HFFc6 (cell line): ENCODE measurements around the gene SH3RF3. TPM values are rescaled to one million over a fixed set of nuclear protein-coding genes. Genes with fewer than 3 reads are reported as not detected.

Experiments
- DNase-seq: peaks from one replicate; pipeline ENCODE4 v3.0.0-alpha.2; 2018
- H3K27ac Mint-ChIP-seq: 2 replicates; pipeline ENCODE4 v1.8.0; 2020; ENCODE audit warnings: mild to moderate bottlenecking, mixed read lengths
- H3K27me3 Mint-ChIP-seq: 2 replicates; pipeline ENCODE4 v1.8.0; 2021; ENCODE audit warnings: mild to moderate bottlenecking, moderate library complexity, mixed read lengths; ENCODE audit not compliant: insufficient read depth
- H3K36me3 Mint-ChIP-seq: 2 replicates; pipeline ENCODE4 v1.8.0; 2021; ENCODE audit warnings: low read depth, mixed read lengths
- H3K4me1 Mint-ChIP-seq: 2 replicates; pipeline ENCODE4 v1.8.0; 2020; ENCODE audit warnings: low read depth, mixed read lengths
- H3K4me3 Mint-ChIP-seq: 2 replicates; pipeline ENCODE4 v1.8.0; 2020; ENCODE audit warnings: mild to moderate bottlenecking, moderate library complexity, mixed read lengths
- H3K9me3 Mint-ChIP-seq: 2 replicates; pipeline ENCODE4 v1.8.0; 2020; ENCODE audit warnings: mild to moderate bottlenecking, mixed read lengths
- CTCF ChIP-seq: fragments of 200-600 bp; sonication (generic); IDR thresholded peaks from 2 replicates; pipeline ENCODE4 v1.5.0; 2021; ENCODE audit warnings: antibody characterized with exemption, mild to moderate bottlenecking
- total RNA-seq, 6 experiments: library from RNA; stranded (reverse); fragmentation: NEBNext Ultra II Directional; extraction: Animal tissue kit (Norgen Biotek cat#: 25700); gene quantifications; 2 replicates in 1 of 6; 3 replicates in 5 of 6; pipeline ENCODE4 v1.2.3, GENCODE V29; 2021

SH3RF3 gene
- total RNA-seq, 6 experiments from 2014 or later = 2.4 to 4.4 (median 3.7) TPM

- no peaks in the 10 kb centered on the region for H3K4me1 Mint-ChIP-seq
- no peaks in the 10 kb centered on the region for H3K36me3 Mint-ChIP-seq
- H3K9me3 Mint-ChIP-seq = no peaks in the 10 kb centered on the region
- peak; percentile 45 for TF ChIP-seq CTCF
- DNase-seq = no peak
- H3K27ac Mint-ChIP-seq = no peak overlapping the region
- H3K4me3 Mint-ChIP-seq = no peak overlapping the region
- H3K27me3 Mint-ChIP-seq = peaks cover 14% of the 10 kb centered on the region
Measured at GRCh38 chr2:109396202-109397180, 267.5 kb downstream of the SH3RF3 start.

GRCh38 chr2:109397893-109398292 lies 268.9 kb downstream of the SH3RF3 start:
- no peak overlapping the region for H3K4me3 Mint-ChIP-seq
- H3K27ac Mint-ChIP-seq = no peak overlapping the region
- H3K36me3 Mint-ChIP-seq = no peaks in the 10 kb centered on the region
- no peak for DNase-seq
- no peaks in the 10 kb centered on the region for H3K9me3 Mint-ChIP-seq
- H3K4me1 Mint-ChIP-seq = no peaks in the 10 kb centered on the region
- no peak for TF ChIP-seq CTCF
- peaks cover 11% of the 10 kb centered on the region for H3K27me3 Mint-ChIP-seq

- Mint-ChIP-seq H3K4me1 (peaks cover 1% of the 10 kb centered on the region), H3K4me3 (no peak overlapping the region), H3K9me3 (no peaks in the 10 kb centered on the region), H3K36me3 (no peaks in the 10 kb centered on the region), H3K27ac (no peak overlapping the region), H3K27me3 (peaks cover 10% of the 10 kb centered on the region)
- no peak for TF ChIP-seq CTCF
- no peak for DNase-seq
Measured at GRCh38 chr2:109398366-109399015, 269.5 kb downstream of the SH3RF3 start.

- H3K4me1 Mint-ChIP-seq = peaks cover 7% of the 10 kb centered on the region
- H3K27me3 Mint-ChIP-seq = peaks cover 10% of the 10 kb centered on the region
- no peak overlapping the region for H3K27ac Mint-ChIP-seq
- TF ChIP-seq CTCF = no peak
- no peaks in the 10 kb centered on the region for H3K9me3 Mint-ChIP-seq
- H3K36me3 Mint-ChIP-seq = no peaks in the 10 kb centered on the region
- H3K4me3 Mint-ChIP-seq = no peak overlapping the region
- no peak for DNase-seq
Measured at GRCh38 chr2:109399066-109399465, 270.1 kb downstream of the SH3RF3 start.

- H3K27me3 Mint-ChIP-seq = peaks cover 11% of the 10 kb centered on the region
- H3K9me3 Mint-ChIP-seq = no peaks in the 10 kb centered on the region
- H3K27ac Mint-ChIP-seq = no peak overlapping the region
- DNase-seq = no peak
- H3K4me3 Mint-ChIP-seq = no peak overlapping the region
- no peak for TF ChIP-seq CTCF
- no peaks in the 10 kb centered on the region for H3K36me3 Mint-ChIP-seq
- peaks cover 16% of the 10 kb centered on the region for H3K4me1 Mint-ChIP-seq
Measured at GRCh38 chr2:109400102-109400501, 271.1 kb downstream of the SH3RF3 start.
